Stimulated activated CD8-positive, alpha-beta memory T cell treated with anti-CD3 and anti-CD28 coated beads, Interleukin-12 subunit alpha, Interleukin-12 subunit beta, amount 100 ng/mL, for 24 hours (primary cell): ENCODE results near the gene UNC79.
"Not testable (repeated sequence)": the region's sequence is repeated elsewhere in the genome, so short reads cannot be mapped to it uniquely, and the experiment has no call there.

Experiments used
- DNase-seq: peaks from one replicate; pipeline ENCODE4 v3.0.0-alpha.2; 2020; ENCODE audit errors: extremely low read depth

UNC79 gene

DNA sequence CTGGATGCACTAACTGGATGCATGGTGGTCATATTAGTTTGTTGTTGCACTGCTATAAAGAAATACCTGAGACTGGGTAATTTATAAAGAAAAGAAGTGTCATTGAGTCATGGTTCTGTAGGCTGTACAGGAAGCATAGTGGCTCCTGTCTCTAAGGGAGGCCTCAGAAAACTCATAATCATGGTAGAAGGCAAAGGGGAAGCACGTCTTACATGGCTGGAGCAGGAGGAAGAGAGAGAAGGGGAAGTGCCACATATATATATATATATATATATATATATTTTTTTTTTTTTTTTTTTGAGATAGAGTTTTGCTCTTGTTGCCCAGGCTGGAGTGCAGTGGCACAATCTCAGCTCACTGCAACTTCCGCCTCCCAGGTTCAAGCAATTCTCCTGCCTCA is 62.9 kb downstream of the UNC79 start:
- not testable (repeated sequence) for DNase-seq

DNA sequence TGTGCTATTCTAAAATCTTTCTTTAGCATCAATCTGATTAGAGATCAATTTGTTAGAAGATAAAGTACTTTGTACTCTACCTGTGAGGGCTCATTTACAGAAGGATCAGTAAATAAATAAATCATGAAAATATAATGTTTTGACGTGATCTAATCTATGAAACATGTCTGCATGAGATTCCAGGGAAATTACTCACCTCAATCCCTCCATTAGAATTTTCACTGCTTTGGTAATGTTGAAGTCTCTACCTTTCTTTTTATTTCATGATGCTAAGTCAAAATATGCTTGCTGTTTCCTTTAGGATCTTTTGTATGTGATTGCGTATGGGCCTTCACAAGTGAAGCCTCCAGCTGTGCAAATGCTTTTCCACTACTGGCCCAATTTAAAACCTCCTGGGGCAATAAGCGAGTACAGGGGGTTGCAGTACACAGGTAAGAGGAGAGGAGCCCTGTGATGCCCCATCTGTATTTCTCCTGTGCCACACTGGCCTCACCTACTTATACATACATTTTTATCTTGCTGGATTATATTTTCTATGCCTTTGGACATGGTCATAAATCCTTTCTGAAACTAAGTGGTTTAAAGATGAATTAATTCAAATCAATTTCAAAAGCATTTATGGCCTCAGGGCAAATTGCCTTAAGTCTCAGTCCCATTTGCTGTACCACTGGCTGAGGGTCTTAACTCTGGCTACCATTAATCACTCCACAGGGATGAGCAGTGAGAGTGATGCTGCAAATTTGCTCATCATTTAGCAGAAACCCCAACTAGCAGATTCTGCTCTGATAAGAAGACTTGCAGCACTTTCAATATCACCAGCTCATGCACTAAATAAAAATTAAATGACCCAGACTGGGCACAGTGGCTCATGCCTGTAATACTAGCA is 66.4 kb downstream of the UNC79 start:
- DNase-seq = no peak

DNA sequence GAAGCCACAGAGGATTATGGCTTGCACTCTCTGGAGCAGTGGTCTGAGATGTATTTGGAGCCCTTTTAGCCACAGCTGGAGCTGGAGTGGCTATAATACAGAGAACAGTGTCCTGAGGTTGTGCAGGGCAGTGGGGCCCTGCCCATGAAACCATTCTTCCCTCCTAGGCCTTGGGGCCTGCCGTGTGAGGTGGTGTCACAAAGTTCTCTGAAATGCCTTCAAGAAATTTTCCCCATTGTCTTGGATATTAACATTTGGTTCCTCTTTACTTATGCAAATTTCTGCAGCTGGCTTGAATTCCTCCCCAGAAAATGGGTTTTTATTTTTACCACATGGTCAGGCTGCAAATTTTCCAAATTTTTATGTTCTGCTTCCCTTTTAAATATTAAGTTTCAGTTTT is 79.3 kb downstream of the UNC79 start:
- DNase-seq = no peak

DNA sequence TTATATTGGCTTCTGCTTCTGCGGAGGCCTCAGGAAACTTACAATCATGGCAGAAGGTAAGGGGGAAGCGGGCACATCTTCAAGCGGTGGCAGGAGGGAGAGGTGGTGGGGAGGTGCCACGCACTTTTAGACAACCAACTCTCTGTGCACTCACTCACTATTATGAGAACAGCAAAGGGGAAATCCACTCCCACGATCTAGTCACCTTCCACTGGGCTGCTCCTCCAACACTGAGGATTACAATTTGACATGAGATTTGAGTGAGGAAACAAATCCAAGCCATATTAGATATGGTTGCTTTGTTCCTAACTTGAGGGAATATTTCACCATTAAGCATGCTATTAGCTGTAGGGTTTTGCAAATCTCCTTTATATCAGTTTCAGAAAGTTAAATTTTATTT is 80.3 kb downstream of the UNC79 start:
- no peak for DNase-seq

DNA sequence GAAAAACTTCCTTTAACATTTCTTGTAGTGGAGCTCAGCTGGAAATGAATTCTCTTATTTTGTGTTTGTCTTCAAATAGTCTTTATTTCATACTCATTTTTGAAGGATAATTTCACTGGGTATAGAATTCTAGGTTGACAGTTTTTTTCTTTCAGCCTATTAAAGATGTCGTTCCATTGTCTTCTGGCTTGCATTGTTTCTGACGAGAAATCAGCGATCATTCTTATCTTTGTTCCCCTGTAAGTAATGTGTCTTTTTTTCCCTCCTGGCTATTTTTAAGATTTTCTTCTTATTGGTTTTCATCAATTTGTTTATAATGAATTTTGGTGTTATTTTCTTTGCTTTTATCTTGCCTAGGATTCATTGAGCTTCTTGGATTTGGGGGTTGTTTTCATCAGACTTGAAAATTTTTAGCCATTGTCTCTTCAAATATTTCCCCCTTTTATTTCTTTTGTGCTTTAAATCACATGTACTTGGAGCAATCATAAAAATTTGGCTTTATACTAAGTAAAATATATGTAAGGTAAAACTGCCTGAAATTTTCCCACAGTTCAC is 89.4 kb downstream of the UNC79 start:
- DNase-seq = no peak

DNA sequence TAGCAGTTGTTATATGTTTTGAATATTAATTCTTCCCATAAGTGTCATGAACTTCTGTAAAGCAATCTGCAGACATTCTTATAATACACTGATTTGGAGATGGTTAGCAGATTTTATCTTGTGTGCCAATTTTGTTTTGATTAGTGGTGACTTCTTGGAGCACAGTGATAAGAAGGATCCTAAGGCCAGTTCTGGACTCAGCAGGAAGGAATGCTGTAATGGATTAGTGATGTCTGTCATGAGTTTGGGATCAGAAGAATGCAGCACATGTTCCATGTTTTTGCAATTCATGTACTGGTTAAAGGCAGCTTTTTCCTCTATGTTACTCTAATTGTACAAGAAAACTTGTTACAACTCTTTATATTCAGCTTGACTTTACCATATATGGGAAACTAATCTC is 91.5 kb downstream of the UNC79 start:
- no peak for DNase-seq

DNA sequence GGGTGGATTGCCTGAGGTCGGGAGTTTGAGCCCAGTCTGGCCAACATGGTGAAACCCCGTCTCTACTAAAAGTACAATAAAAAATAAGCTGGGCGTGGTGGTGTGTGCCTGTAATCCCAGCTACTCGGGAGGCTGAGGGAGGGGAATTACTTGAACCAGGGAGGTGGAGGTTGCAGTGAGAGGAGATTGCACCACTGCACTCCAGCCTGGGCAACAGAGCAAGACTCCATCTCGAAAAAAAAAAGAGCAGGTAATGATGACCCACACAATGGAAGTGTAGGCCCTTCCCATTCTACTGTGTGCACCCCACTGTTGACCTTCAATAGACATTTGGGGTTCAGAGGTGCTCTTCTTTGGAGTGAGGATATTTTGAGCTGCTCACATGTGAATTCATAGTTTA is 94.5 kb downstream of the UNC79 start:
- not testable (repeated sequence) for DNase-seq

DNA sequence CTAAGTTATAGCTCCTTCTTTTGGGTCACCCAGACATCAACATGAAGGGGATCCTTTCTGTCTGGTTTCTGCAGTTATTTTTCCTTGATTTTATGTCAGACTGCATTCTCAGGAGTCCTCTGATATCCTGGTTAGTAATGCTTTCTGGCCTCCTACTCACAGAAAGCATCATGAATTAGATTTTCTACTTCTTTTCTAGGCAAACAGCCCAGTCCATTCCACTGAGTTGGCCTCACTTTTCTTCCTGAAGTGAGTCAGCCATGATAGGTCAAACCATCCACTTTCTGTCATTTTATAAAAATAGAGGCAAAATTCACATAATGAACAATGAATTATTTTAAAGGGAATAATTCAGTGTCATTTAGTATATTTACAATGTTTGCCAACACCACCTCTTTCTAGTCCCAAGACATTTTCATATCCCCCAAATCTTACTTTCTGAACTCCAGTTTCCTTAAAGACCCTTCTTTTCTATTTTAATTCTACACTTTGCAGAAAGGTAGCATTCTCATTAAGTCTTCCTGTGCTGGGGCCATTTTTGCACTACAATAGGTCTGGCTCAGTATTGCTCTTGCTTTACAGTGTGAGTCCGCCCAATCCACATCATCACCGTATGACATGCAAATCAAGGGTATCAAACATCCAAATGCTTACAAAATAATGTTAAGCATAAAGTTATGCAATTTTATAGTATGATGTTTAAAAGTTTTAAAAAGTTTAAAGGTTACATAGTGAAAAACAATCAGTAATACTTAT is 95.1 kb downstream of the UNC79 start:
- DNase-seq = no peak

DNA sequence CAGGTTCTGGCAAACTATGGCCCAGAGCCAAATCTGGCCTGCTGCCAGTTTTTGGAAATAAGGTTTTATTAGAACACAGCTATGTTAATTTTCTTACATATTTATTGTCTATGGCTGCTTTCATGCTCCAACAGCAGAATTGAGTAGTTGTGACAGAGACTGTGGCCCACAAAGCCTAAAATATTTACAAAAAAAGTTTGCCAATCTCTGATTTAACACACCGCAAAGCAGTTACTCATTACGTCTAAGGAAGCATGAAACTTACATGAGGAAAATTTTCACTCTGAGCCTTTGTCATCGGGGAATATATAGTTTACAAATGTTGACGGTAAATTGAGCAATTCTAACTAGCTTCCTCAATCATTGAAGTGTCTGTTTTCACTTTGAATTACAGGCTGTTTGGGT is 96.5 kb downstream of the UNC79 start:
- no peak for DNase-seq

DNA sequence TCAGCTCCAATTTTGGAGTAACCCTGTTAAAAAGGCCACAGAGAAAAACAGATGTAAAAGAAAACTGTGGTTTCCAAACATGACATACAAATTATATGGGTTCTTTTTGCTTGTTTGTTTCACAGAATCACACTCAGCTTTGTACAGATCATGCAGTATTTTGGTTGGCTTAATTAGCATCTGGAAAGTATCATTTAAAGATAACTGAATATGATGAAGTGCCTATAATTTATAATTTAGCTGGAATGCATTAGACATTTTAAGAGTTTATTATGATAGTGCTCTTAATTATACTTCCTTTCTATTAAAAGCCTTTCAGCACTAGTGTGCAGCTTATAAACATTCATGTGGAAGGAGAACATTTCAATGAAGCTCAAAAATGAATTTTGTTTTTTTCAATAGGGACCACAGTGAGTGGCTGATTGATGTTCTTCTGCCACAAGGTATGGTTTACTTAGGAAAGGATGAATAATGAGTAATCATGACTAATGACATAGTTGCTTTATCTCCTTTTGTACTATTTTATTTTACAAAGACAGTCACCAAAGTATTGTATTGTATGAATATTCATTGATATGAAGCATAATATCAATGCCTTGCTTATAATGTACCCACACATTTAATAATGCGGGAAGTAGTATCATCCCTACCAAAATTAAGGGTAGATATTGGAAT is 98.3 kb downstream of the UNC79 start:
- DNase-seq = no peak

DNA sequence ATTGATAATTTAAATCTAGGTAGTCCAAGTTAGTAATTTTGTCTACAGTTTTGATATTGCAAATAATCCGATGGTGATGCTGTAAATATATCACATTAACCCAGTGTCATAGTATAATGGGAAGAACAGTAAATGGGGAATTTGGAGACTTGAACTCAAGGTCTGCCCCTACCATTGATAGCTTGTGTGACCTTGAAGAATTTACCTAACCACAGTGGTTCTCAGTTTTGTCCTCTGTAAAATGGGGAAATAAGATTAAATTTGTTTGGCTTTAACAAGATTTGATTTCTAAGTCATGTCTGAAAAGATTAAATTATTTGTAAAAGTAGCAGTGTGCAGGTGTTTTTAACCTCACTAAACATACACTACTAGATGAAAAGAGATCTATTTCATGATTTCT is 100.9 kb downstream of the UNC79 start:
- no peak for DNase-seq

DNA sequence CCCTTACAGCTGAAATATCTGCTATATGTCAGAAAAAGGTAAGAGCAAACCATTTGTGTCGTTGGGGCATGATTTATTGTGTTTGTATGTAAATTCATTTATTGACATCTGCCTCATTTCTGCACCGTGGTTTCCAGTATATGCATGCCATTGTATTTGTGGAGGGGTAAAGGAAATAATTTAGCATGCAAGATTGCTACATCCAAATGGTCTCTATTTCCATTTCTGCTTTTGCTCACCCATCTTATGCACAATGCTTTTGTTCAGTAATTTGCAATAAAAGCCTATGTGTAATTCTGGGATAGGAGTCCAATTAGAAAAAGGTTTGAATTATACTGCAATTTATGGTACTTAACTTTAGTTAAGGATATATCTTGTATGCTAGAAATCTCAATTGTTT is 101.8 kb downstream of the UNC79 start:
- DNase-seq = no peak

DNA sequence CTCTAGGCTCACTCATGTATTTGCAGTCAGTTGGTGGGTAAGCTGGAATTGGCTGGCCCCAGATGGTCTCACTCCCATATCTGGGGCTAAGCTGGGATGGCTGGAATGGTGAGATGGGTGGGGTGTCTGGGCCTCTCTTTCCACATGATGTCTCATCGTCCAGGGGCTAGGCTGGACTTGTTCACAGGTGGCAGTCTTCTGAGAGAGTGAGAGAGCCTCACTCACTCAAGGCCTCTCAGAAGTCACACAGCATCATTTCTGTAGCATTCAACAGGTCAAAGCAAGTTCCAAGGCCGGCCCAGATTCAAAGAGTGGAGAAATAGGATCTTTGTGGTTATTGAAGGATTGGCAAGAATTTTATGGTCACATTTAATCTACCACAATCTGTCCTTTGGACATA is 102.7 kb downstream of the UNC79 start:
- no peak for DNase-seq

DNA sequence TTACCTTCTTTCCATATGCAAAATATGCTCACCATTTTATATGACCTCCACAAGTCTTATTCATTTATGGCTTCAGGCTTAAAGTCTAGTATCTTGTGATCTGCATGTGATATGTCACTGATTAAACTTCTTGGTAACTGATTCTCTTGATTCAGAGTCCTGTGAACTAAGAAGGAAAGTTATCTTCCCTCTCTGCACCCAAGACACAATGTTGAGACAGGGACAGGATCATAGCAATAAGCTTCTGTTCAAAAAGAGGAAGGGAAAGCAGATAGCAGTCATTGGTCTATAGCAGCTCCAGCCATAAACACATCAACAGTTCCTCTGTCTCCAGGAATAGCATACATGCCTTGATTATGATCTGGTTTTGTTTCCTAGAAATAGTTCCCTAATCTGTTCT is 103.1 kb downstream of the UNC79 start:
- no peak for DNase-seq

DNA sequence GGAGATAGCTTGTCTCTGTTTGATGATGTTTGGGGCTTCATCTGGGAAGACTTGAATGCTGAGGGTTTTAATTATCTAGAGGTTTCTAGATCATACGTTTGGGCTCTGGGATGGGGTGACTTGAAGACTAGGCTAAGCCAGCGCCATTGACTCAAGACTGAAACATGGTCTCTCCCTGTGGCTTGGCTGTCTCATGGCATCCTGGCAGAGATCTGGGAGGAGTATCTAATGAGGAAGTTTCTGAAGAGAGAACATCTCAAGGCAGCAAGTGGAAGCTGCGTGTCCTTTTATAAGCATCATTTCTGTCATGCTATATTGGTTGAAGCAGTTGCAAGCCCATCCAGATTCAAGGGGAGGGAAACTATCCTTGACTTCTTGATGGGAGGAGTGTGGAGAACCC is 104.8 kb downstream of the UNC79 start:
- DNase-seq = no peak

DNA sequence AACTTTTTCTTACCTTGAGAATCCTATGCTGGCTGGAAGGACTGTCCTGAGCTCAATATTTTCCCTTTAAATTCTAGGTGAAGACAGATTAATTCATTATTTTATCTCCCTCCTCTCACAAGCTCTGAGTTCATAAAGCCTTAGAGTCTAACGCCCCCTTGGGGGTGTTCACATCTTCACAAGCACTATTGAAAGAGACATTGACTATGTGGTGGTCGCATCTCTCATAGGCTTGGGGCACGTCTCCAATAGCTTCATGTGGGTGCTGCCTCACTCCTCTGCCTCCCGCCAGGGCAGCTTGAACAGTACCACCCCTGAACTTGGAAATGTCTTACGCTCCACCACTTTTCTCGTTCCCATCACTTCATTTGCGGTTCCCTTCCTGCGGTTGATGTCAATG is 106.2 kb downstream of the UNC79 start:
- no peak for DNase-seq

DNA sequence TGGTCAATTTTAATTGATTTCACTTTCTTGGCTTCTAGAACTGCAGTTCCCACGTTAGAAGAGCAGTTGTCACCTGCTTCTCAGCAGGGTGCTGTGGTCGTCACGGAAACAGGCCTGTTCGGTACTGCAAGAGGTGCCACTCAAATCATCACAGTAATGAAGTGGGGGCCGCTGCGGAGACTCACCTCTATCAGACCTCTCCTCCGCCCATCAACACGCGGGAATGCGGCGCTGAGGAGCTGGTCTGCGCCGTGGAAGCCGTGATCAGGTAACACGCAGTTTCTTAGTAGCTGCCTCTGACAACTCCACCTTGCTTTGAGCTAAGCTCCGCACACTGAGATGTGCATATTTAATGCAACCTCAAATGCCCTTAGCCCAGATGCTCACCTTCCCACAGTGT is 107.2 kb downstream of the UNC79 start:
- DNase-seq = no peak

DNA sequence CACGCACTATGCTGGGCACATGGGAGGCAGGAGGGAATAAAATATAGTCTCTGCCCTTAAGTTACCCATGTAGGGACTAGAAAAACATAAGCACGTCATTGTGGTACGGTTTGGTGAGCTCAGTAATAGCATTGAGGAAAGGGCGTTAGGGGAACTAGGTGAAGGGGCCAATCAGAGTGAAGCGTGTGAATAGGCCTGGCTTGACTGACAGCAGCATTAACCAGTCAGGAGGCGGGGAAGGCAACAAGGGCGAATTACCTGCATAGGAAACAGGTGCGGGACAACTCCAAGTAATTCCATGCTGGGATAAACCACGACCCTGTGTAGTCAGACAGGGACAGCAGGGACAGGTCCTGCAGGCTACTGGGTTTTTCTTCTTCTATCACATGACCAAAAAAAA is 107.7 kb downstream of the UNC79 start:
- no peak for DNase-seq

DNA sequence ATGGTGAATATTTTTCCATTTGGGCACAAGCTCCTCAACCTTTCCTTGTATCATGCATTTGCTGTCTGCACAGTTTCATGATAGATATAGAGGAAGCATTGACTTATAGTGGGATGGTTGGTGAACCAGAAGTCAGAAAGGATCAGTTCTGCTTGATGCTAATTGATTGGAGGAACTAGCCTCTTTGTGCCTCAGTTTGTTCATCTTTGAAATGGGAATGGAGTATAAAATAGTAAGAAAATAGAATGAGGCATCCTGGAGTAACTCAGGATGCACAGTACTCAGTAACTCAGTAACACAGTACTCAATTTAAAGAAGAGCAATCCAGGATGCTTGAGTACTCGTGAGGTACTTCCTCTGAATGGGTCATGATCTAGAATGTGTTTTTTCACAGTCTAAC is 109.5 kb downstream of the UNC79 start:
- no peak for DNase-seq

DNA sequence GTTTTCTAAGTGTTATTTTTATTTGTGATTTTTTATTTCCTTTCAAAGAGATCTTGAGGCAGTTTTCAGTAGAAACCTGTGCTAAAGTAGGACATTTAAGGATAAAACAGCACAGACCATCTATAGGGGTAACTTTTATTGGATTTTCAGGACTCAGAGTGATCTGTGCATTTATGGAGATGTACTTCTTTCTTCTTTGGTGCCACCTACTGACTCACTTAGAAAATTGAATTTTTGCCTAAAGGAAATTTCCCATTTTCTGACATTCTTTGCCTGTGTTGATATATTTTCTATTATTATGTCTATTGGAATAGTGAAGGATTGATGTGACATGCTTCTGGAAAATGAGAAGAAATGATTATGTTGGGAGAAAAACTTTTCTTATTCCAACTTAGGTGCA is 113.0 kb downstream of the UNC79 start:
- DNase-seq = no peak

DNA sequence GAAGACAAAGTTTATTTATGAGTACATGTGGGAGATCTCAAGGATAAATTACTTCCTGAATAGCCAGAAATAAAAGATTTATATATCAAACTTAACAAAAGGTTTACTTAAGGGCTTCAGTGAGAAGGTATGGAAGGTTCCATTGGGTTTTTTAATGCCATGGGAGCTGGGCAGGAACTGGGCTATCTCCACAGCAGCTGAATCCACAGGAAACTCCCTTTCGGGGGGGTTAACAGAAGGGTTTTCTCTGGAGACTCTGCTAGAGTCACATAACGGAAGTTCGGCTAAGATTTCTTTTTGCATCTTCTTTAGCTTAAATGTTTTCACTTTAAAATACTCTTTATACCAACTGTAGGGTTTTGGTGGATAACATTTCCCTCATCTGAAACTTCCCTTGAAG is 113.5 kb downstream of the UNC79 start:
- DNase-seq = no peak

DNA sequence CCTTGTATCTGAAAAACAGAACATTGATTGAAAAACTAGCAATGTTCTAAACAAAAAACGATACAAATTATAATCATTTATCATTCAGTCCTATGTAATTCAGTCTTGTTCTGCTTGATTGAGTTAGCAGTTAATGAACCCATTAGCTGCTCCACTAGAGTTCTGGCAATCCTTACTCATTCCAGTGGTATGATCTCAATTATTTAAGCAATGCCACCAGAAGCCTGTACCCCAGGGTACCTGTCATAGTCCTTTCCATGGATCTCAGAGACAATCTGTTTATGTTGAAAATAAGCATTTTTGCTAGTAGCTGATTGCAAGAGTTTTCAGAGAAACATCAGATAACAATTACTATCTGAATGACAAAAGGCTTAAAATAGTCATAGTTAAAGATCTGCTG is 115.9 kb downstream of the UNC79 start:
- no peak for DNase-seq
